ENCODE measurements around the gene SLA2. TPM values are rescaled to one million over a fixed set of nuclear protein-coding genes. Genes with fewer than 3 reads are reported as not detected.

SLA2 gene
- total and polyA plus RNA-seq, 2 of the 4 experiments (the other 2 are of a cell fraction): 0.03 TPM; not detected in 1

- Histone ChIP-seq H2BK5ac (ENCODE audit: low read depth, low read length, poor library complexity, severe bottlenecking) (peak overlapping the region; percentile 42), H4K5ac (ENCODE audit: low read depth, low read length) (peak overlapping the region; percentile 94), H4K91ac (ENCODE audit: insufficient read depth, low read depth, low read length) (peak overlapping the region; percentile 77), H3K4me2 (ENCODE audit: low read depth, low read length) (peak overlapping the region; percentile 78), H3K4me3 (ENCODE audit: insufficient read depth, low read depth, low read length) (peak overlapping the region; percentile 27), H3K9ac (ENCODE audit: low read depth, low read length) (peak overlapping the region; percentile 73), H2BK15ac (ENCODE audit: low read depth, low read length) (peak overlapping the region; percentile 20; the same call in 1 of the 3 replicates), H3K4me1 (ENCODE audit: control insufficient read depth, insufficient read depth, low read length) (peaks cover 4% of the 10 kb centered on the region; the same call in 1 of the 2 replicates), H4K8ac (ENCODE audit: low read depth in 2 of 2, low read length in 2 of 2) (peak overlapping the region; percentile 91 to 98), H3K14ac (replicated peaks; ENCODE audit: low read depth, low read length) (peak overlapping the region; percentile 80), H3K4ac (ENCODE audit: low read depth, low read length) (peak overlapping the region; percentile 83), H3K27ac (ENCODE audit: insufficient read depth, low read length) (peak overlapping the region; percentile 68), H3K23ac (ENCODE audit: low read depth, low read length) (peak overlapping the region; percentile 68; the same call in 1 of the 2 replicates), H2BK20ac (ENCODE audit: low read depth, low read length) (no peak overlapping the region), H3K36me3 (ENCODE audit: control insufficient read depth, insufficient read depth, low read length) (peaks cover 15% of the 10 kb centered on the region), H3K9me1 (ENCODE audit: insufficient read depth, low read length) (peaks cover 8% of the 10 kb centered on the region; the same call in 1 of the 2 replicates), H2BK120ac (ENCODE audit: low read depth, low read length) (peak overlapping the region; percentile 53; the same call in 1 of the 2 replicates), H3K79me1 (ENCODE audit: low read depth in 1 of 2, low read length in 2 of 2) (peaks cover 9 to 27% of the 10 kb centered on the region in 2 experiments; a peak in 3 of 4 replicates), H2AFZ (replicated peaks; ENCODE audit: low read length, poor library complexity) (peak overlapping the region; percentile 92), H4K20me1 (ENCODE audit: insufficient read depth, low read length) (peaks cover 11% of the 10 kb centered on the region; the same call in 1 of the 2 replicates), H2AK5ac (ENCODE audit: low read depth, low read length) (peak overlapping the region; percentile 56), H3K18ac (ENCODE audit: low read depth, low read length) (no peak overlapping the region), H2AK9ac (replicated peaks; ENCODE audit: low read depth, low read length, poor library complexity) (peak overlapping the region; percentile 21), H3K27me3 (ENCODE audit: control insufficient read depth, insufficient read depth, low read length) (no peaks in the 10 kb centered on the region), H3K56ac (ENCODE audit: extremely low read depth, insufficient read depth, low read length) (no peak overlapping the region), H3K9me3 (ENCODE audit: control insufficient read depth, insufficient read depth, low read length) (no peaks in the 10 kb centered on the region)
- ChIA-PET CTCF (interaction anchor here (0.6 to 1.4 kb wide), 5 partner anchors 44 to 150 kb away, joined by 3 to 6 read pairs (median 3); no protein-coding TSS in a partner anchor), POLR2A (ENCODE audit: unreplicated experiment) (no interaction called here)
- no peak for TF ChIP-seq BHLHE40 (IDR thresholded peaks at IDR 0.05; ENCODE audit: low read depth, low read length)
- TF ChIP-seq POLR2A (IDR thresholded peaks at IDR 0.05; ENCODE audit: low read depth, low read length): no peak
- TF ChIP-seq RCOR1 (IDR thresholded peaks at IDR 0.05; ENCODE audit: insufficient replicate concordance, low read length): no peak
- no peak for TF ChIP-seq SMC3 (IDR thresholded peaks at IDR 0.05; ENCODE audit: low read depth, low read length)
- no peak for TF ChIP-seq MAZ (IDR thresholded peaks at IDR 0.05; ENCODE audit: borderline replicate concordance, low read depth, low read length)
- TF ChIP-seq USF2 (IDR thresholded peaks at IDR 0.05; ENCODE audit: low read depth, low read length): no peak
- TF ChIP-seq CTCF (conservative IDR thresholded peaks at IDR 0.05; ENCODE audit: low read depth, low read length): no peak
- 40% methylated on average over 2 of the region's 15 CpGs; no CpG with 5 or more reads in 1 of the 2 experiments for WGBS, 2 experiments (ENCODE audit: extremely low coverage in 2 of 2, insufficient read length in 1 of 2)
- no TSS peak for BruUV-seq (replicated peaks)
- dilution Hi-C loops (cut with HindIII; ENCODE audit: low sequenced_read_pairs, unreplicated experiment): no loop called here
- intact Hi-C loops (cut with micrococcal nuclease): loop anchor here (1.0 to 2.0 kb wide), 2 partner anchors 30 to 49 kb away; no protein-coding TSS in a partner anchor
- in situ Hi-C loops (cut with MboI; ENCODE audit: low sequenced_read_pairs): no loop called here
- DNase-seq (no peak), ATAC-seq (ENCODE audit: low read depth) (no peak)
These were observed 41.0 kb downstream of the SLA2 start for GRCh38 chr20:36604952-36605398.

Measured in IMR-90 (cell line).